GM12873 (cell line): ENCODE data around the gene SENP6.

Source experiments
- TF ChIP-seq, protein P1 (sequence below): IDR thresholded peaks from 2 replicates; pipeline ENCODE4 v1.5.1; 2012; ENCODE audit warnings: low read depth, mild to moderate bottlenecking, moderate library complexity, low read length, control low read depth; ENCODE audit not compliant: insufficient read depth; ENCODE audit errors: missing control alignments

Gene SENP6

GRCh38 chr6:75623491-75623890 lies 21.8 kb downstream of the SENP6 start:
- TF ChIP-seq, protein P1, sequence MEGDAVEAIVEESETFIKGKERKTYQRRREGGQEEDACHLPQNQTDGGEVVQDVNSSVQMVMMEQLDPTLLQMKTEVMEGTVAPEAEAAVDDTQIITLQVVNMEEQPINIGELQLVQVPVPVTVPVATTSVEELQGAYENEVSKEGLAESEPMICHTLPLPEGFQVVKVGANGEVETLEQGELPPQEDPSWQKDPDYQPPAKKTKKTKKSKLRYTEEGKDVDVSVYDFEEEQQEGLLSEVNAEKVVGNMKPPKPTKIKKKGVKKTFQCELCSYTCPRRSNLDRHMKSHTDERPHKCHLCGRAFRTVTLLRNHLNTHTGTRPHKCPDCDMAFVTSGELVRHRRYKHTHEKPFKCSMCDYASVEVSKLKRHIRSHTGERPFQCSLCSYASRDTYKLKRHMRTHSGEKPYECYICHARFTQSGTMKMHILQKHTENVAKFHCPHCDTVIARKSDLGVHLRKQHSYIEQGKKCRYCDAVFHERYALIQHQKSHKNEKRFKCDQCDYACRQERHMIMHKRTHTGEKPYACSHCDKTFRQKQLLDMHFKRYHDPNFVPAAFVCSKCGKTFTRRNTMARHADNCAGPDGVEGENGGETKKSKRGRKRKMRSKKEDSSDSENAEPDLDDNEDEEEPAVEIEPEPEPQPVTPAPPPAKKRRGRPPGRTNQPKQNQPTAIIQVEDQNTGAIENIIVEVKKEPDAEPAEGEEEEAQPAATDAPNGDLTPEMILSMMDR, result no peak

- TF ChIP-seq, protein P1, result no peak
Observed at GRCh38 chr6:75624335-75624734, 22.7 kb downstream of the SENP6 start.

GRCh38 chr6:75624988-75625387 lies 23.3 kb downstream of the SENP6 start:
- TF ChIP-seq, protein P1, result no peak

DNA sequence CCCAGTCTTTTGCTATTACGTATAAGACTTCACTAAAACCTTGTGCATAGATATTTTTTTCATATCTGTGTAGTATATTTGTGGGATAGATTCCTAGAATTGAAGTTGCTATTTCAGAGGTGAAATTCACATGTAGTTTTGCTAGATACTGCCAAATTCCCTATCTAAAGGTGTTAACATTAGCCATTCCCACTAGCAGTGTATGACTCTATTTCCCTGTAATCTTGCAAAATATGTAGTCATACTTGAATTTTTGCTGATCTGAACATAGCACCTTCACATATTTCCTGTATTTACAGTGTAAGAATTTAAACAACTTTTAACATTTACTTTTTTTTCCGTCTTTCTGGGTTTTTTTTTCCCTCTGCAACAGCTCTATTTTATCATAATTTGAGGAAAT lies 24.9 kb downstream of the SENP6 start:
- TF ChIP-seq, protein P1, result no peak

- TF ChIP-seq, protein P1, result no peak
Observed at GRCh38 chr6:75631859-75632635, 30.4 kb downstream of the SENP6 start.

GRCh38 chr6:75633045-75633444 lies 31.4 kb downstream of the SENP6 start:
- TF ChIP-seq, protein P1, result no peak

- TF ChIP-seq, protein P1, result no peak
Observed at GRCh38 chr6:75642311-75642710, 40.6 kb downstream of the SENP6 start.
